ENCODE results near the gene GSK3A.

The GSK3A gene

DNA sequence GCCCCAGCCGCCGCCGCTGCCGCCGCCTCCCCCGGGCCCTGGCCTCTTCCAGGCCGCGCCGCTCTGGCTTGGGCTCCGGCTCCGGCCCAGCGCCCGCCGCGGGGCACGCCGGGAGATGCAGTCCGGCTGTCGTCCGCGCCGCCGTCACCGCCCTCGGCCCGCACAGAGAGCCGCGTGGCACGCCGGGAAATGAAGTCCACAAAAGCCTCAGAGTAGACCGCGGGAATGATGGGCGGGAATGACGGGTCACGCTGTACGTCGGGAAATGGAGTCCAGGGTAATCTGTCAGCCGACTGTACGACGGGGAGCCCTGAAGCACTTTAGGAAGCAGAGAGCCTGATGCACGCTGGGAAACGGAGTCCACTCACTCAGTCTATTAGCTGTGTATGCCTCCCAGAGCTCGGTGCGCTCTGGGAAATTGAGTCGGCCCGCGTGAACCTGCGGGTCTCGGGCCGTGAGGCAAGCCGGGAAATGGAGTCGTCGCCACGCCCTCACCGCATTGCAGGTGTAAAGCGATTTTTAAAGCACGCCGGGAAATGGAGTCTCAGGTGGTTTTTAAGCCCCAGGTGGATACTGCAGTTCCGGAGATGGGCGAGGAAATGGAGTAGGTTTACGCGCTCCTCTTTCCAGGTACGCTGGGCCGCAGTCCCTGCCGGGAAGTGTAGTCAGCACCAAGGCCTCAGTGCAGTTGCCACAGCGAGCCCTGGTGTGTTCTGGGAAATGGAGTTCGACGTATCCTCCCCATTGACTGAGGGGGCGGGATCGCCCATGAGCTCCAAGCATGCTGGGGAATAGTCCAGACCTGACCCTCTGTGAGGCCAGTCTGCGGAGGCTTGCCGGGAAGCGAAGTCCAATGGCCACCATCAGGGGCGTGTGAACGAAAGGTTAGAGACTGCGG, at the start of gene GSK3A:
Gene GSK3A, minus strand, starts transcription at position 91 of the 898 bp plus-strand sequence. CDS start 137 bp downstream, outside the sequence.
- peak; percentile 96 for FAIRE-seq

DNA sequence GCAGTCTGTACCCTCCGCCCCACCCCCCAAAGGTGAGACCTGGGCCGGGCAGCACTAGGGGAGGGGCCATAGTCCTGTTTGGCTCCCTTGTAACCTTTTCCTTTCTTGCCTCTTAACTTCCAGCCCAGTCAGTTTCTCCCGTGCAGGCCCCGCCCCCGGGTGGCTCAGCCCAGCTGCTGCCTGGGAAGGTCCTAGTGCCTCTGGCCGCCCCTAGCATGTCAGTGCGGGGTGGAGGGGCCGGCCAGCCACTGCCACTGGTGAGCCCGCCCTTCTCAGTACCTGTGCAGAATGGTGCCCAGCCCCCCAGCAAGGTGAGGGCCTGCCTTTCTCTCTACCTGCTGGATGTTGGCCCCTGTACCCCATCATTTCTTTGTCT, 49.0 kb upstream of the GSK3A start:
- no peak for FAIRE-seq

DNA sequence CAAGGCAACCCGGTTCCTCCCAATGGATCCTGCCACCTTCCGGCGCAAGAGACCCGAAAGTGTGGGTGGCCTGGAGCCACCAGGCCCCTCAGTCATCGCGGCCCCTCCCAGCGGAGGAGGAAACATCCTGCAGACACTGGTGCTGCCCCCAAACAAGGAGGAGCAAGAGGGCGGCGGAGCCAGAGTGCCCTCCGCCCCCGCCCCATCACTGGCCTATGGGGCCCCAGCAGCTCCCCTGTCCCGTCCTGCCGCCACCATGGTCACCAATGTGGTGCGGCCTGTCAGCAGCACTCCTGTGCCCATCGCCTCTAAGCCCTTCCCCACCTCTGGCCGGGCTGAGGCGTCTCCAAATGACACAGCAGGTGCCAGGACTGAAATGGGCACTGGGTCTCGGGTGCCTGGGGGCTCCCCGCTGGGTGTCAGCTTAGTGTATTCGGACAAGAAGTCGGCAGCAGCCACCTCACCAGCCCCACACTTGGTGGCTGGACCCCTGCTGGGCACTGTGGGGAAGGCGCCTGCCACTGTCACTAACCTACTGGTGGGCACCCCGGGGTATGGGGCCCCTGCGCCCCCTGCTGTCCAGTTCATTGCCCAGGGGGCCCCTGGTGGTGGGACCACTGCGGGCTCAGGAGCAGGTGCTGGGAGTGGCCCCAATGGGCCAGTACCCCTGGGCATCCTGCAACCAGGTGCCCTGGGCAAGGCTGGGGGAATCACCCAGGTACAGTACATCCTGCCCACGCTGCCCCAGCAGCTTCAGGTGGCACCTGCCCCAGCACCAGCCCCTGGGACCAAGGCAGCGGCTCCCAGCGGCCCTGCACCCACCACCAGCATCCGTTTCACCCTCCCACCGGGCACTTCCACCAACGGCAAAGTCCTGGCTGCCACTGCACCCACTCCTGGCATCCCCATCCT, 48.4 kb upstream of the GSK3A start:
- no peak for FAIRE-seq

DNA sequence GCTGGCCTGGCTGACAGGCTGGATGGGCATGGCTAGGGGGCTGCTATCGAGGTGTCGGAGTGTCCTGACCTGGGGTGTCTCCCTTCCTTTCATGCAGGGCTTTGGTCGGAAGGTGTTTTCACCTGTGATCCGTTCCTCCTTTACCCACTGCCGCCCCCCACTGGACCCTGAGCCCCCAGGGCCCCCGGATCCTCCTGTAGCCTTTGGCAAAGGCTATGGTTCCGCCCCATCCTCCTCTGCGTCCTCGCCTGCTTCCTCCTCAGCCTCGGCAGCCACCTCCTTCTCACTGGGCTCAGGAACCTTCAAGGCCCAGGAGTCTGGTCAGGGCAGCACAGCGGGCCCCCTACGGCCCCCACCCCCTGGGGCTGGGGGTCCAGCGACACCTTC, 47.7 kb upstream of the GSK3A start:
- FAIRE-seq, result no peak

DNA sequence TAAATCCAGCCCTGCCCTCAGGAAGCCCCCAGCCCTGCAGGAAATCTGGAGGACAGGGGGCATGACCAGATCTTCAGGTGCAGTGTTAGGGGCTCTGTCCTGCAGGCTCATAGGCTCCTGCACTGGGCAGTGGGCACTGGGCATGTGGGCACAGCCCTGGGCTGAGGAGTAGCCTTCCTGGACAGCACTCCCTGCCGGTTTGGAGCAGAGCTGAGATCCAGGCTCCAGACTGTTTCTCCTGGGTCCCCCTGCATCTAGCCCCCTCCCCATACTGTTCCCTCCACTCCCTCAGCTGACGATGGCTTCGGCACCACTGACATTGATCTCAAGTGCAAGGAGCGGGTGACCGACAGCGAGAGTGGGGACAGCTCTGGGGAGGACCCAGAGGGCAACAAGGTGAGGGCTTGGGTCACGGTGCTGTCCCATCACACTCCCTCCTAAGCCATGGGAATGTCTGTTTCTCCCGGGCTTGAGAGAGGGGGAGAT, 47.2 kb upstream of the GSK3A start:
- no peak for FAIRE-seq

DNA sequence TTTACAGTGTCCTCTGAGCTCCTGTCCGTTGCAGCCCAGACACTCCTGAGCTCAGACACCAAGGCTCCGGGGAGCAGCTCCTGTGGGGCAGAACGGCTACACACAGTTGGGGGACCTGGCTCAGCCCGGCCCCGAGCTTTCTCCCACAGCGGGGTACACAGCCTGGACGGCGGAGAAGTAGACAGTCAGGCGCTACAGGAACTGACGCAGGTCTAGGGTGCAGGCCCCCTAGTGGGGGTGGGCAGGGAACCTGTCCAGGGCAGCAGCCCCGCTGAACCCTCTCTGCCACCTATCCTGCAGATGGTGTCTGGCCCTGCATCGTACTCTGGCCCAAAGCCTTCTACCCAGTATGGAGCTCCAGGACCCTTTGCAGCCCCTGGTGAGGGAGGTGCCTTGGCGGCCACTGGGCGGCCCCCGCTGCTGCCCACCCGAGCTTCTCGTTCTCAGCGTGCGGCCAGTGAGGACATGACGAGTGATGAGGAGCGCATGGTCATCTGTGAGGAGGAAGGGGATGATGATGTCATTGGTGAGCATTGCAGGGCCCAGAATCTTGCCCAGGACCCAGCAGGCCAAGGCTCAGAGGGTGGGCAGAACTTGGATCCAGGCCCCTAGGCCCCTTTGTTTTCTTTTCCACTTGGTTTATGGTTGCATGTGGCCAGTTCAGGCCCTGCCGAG, 46.6 kb upstream of the GSK3A start:
- no peak for FAIRE-seq

DNA sequence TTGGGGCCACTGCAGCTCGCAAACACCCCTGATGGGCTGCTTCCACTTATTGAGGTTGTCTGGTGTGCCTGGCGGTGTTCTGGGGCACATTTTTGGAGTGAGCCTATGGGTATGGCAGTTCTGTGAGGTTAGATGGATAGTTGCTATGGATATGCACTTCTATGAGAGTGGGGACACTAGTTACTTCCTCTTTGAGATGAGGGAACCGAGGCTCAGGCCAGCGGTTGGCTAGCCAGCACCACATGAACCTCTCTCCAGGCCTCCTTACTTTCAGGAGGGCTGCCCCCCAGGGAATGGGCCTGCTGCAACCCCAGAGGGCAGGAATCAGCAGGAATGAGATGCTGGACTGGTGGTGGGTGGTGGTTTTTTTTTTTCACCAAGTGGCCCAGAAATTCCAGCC, 46.0 kb upstream of the GSK3A start:
- no peak for FAIRE-seq

DNA sequence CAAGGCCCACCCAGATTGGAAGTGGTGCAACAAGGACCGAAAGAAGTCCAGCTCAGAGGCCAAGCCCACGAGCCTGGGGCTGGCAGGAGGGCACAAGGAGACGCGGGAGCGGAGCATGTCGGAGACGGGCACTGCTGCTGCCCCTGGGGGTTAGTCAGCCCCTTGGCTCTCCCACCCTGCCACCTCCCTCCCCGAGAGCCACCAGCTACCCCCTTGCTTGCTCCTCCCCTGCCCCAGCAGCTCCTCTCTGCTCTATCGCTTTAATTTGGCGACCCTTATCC, 45.4 kb upstream of the GSK3A start:
- no peak for FAIRE-seq

DNA sequence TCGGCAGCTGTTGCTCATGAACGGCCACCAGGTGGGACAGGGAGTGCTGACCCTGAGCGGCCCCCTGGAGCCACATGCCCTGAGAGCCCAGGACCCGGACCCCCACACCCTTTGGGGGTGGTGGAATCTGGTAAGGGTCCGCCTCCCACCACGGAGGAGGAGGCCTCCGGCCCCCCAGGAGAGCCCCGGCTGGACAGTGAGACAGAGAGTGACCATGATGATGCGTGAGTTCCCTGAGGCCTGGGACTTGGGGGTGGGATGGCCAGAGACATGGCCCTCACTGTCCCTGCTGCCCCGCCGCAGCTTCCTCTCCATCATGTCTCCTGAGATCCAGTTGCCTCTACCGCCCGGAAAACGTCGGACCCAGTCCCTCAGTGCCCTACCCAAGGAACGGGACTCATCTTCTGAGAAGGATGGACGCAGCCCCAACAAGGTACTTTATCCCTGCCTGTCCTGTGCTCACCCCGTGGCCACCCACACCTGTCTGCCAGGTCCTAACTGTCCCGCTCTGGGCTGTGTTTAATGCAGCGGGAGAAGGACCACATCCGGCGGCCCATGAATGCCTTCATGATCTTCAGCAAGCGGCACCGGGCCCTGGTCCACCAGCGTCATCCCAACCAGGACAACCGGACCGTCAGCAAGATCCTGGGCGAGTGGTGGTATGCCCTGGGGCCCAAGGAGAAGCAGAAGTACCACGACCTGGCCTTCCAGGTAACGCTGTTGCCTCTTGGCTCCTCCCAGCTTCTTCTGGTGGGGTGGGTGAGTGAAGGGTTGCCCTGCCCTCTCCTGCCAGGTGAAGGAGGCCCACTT, 44.8 kb upstream of the GSK3A start:
- no peak for FAIRE-seq

DNA sequence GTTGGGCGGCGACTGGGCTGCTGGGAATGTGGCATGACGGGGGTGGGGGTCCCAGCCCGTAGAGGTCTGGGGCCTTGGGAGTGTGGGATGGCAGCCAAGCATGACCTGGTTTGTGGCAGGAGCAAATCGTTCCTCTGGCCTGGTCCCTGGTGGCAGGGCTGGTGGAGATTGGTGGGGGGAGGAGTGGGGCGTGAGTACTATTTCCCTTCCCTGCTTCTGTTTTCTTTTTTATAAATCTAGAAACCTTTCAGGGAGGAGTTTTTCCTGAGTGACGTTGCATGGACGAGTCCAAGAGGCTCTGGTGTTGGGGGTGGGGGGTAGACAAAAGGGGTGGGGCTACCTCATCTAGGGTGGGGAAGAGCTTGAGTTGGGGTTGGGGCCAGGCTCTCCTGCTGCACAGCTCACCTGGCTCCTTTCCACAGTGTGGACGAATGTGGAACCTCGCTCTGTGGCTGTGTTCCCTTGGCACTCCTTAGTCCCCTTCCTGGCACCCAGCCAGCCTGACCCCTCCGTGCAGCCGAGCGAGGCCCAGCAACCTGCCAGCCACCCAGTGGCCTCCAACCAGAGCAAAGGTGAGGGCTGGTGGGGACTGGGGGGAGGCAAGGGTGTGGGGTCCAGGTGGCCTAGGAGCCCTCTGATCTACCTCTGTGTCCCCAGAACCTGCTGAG, 44.1 kb upstream of the GSK3A start:
- FAIRE-seq, result no peak

DNA sequence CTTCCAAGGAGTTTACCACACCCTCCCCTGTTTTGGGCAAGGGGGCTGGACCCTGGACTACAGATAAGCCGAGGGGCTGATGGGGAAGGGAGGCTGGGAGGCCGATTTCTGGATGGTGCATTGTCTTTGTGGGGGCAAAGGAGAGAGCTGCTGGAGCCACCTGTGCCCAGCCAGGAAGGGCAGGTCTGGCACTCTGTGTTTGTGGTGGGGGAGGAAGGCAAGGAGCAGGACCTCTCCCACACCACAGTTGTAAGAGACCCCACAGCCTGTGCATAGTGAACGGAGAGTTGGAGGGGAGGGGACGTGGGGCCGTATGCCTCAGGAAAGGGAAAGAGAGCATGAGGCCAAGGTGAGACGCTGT, 43.6 kb upstream of the GSK3A start:
- no peak for FAIRE-seq

DNA sequence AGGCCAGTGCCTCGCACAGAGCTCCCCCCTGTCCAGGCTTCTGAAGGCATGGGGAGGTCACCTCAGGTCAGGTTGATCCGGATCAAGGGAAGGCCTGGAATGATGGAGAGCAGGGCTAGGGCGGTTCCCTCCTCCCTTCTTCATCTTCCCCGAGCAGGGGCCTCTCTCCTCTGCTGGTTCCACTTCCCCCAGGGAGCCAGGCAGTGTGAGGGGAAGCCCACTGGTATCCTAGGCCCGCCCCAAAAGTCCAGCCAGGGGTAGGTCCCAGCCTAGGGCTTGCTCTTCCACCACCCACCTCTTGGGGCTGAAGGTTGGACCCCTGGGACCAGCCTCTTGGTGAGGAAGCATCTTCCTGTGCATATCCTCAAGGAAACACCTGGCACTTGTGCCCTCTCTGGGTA, 43.1 kb upstream of the GSK3A start:
- no peak for FAIRE-seq

DNA sequence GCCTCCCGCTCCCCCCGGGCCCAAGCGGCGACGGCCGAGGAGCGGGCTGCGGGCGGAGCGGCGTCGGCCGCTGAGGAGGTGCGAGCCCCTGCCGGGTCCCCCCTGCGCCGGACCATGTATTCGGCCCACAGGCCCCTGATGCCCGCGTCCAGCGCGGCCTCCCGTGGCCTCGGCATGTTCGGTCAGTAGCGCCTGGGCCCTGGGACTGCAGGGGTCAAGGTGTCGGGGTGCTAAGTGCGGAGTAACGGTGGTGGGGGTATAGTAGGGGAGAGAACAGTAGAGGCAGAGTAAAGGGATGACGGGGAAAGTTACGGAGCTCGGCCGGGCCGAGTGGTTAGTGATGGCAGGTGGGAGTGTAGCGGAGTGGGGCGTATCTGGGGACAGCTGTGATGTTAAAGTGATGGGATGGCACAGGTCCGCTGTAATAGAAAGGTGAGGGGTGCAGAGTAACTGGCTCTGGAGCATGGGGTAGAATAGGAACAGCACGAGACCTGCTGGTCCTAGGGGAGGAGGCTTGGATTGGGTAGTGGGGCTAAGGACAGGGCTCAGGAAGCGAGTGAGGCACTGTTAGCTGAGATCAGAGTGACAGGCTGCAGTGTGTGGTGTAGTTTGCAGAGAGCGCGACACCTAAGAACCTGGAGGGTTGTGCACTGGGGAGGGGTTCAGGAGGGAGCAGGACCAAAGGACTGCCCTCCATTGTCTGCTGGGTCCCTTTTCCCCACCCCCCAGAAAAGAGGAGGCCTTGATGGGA, 42.4 kb upstream of the GSK3A start:
- FAIRE-seq, result no peak

DNA sequence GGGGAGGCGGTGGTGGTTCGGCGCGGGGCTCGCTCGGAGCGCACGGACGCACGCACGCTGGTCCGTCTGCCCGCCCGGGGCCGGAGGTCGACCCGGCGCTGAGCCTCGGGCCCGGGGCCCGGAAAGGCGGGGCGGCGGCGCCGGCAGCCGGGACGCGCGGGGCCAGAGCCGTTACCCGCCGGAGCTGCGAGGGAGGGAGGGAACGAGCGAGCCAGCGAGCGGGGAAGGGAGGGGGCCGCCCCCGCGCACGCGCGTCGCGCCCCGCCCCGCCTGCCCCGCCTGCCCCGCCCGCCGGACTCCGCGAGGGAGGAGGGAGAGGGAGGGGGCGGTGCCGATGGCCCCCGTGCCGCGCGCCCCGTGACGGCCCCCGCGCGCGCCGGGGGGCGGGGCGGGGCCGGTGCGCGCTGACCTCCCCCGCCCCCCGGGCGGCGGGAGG, 41.7 kb upstream of the GSK3A start:
- no peak for FAIRE-seq

DNA sequence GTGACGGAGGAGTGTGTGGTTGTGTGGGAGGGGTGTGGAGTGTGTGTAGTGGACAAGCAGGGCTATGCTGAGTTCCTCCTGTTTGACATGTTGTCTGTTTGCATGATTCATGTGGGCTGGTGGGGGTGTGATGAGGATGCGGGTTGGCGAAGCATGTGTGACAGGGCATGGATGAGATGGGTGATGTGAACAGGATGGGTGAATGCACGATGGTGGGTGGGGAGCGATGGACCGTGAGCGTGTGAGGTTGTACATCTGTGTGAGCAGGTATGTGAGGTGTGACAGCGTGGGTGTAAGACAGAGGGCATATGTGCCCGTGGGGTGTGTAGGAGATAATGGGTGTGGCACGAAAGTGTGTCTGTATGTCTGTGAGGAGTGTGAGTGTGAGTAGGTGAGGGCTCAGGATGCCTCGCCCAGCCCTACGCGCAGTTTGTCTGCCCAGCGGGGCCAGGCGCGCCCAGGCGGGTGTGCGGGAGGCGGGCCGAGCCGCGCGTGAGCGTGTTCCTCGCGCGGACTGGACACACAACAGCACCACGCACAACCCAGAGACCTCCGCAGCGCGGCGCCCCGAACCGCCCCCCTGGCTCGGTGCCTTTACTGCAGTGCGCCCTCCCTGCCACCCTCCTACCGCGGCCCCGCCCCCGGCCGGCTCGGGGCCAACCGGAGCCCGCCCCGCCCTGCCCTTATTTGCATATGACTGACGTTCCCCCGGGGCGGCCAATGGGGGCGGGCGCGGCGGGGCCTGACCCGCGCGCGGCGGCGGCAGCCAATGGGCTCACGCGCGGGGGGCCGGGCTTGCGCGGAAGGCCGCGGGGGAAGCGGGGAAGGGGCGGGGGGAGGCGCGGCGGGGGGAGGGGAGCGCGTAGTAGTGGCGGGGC, 41.0 kb upstream of the GSK3A start:
- FAIRE-seq, result no peak

DNA sequence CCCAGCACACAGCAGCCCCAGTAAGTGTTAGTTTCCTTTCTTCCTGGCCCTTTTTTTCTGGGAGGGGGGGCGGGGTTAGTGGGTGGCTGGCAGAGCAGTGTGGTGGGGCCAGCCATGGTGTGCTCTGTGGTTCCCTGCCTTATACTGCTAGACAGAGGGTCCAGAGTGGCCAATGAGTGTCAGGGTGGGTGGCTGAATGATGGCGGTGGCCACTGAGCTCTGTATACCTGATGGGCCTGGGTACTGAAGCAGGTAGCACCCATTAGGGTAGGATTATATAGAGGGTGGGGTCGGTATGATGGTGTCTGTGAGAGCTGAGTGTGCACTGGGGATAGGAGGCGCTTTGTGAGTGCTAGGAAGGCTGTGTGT, 40.4 kb upstream of the GSK3A start:
- no peak for FAIRE-seq

DNA sequence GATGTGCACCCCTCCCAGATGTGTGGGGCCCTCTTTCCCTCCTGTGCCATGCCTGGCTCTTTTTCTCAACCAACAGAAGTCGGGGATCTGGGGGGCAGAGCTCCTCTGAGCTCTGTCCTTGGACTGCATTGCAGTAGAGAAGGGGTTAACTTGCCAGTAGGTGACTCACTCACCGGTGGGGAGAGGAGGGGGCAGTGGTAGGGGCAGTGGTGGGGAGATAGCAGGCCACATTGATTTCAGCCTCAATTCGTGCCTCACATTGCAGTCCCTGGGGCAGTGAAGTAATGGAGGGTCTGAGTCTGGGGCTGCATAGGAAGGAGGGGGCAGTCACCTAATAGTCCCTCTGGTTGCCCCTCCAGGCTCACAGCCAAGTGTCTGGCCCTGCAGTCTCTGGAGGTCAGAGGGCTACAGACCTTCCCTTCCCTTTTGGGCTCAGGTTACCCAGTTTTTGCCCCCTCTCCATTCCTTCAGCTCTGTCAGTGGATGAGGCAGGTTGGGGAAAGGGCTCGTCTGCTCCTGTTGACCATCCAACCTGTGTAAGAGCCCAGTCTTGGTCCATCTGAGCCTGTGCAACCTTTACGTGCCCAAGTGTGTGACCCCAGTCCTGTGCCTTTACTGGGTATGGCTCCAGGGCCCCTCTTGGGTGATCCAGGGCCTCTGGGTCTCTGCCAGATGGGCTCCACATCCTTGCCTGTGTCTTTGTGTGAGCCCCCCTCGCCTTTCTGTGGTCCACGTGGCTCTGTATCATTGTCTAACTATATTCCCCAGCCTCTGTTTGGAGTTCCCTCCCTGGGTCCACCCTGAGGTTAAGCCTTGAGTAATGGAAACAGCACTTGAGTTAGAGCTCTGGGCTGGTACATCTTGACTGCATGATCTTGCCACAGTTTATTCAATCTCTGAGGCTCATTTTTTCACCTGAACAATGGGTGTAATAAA, 39.7 kb upstream of the GSK3A start:
- no peak for FAIRE-seq

DNA sequence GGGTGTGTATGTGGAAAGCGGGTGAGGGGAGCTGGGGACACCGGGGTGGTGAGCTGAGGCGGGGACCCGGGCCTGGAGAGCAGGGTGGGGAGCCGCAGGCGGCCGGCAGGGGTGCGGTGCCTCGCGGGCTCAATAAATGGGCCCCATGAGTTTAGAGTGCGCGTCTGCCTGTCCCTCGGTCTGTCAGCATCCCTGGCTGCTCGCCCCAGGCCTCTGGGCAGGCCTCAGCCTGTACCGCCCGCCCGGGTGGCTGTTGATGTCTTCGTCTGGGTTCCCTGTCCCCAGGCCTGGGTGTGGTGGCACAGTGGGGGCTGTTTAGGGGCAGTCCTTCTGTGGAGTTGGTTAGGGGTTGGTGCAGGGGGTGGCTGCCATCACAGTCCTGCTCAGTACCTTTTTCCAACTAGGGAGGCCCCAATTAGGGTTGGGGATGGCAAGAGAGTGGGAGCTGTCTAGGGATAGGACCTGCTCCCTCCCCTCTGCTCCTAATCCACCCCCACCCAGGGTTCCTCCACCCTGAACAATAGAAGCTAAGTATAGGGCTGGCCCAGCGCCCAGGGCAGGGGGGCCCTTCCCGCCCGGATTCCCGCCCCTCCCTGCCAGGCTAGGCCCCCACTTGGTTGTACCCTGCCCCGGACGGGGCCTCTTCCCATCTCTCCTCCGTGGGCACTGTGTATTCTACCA, 38.9 kb upstream of the GSK3A start:
- no peak for FAIRE-seq

DNA sequence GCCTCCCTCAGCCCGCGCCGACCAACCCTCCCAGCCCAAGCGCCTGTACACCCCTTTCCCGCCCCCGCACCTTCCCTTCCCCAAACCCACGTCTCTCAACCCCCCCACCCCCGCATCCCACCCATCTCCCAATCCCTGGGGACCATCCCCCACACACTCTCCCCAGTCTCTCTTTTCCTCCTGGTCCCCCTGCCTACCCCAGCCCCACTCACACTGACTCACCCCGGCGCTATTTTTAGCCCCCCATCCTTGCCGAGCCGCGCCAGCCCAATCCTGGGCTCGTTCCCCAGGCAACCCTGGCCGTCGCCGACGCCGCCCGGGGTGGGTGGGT, 38.4 kb upstream of the GSK3A start:
- no peak for FAIRE-seq
